Measurements from ENCODE around the gene XYLT1.

Gene XYLT1

GRCh38 chr16:17237350-17237944 is 233.3 kb downstream of the XYLT1 start:
- DNase-seq (ENCODE audit: low read depth) = no peak
- TF ChIP-seq, protein P1, sequence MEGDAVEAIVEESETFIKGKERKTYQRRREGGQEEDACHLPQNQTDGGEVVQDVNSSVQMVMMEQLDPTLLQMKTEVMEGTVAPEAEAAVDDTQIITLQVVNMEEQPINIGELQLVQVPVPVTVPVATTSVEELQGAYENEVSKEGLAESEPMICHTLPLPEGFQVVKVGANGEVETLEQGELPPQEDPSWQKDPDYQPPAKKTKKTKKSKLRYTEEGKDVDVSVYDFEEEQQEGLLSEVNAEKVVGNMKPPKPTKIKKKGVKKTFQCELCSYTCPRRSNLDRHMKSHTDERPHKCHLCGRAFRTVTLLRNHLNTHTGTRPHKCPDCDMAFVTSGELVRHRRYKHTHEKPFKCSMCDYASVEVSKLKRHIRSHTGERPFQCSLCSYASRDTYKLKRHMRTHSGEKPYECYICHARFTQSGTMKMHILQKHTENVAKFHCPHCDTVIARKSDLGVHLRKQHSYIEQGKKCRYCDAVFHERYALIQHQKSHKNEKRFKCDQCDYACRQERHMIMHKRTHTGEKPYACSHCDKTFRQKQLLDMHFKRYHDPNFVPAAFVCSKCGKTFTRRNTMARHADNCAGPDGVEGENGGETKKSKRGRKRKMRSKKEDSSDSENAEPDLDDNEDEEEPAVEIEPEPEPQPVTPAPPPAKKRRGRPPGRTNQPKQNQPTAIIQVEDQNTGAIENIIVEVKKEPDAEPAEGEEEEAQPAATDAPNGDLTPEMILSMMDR (IDR thresholded peaks at IDR 0.05; ENCODE audit: insufficient read depth, low read depth, low read length, missing control alignments) = no peak
- H3K4me3 ChIP-seq (ENCODE audit: low read length) = no peak overlapping the region

DNA sequence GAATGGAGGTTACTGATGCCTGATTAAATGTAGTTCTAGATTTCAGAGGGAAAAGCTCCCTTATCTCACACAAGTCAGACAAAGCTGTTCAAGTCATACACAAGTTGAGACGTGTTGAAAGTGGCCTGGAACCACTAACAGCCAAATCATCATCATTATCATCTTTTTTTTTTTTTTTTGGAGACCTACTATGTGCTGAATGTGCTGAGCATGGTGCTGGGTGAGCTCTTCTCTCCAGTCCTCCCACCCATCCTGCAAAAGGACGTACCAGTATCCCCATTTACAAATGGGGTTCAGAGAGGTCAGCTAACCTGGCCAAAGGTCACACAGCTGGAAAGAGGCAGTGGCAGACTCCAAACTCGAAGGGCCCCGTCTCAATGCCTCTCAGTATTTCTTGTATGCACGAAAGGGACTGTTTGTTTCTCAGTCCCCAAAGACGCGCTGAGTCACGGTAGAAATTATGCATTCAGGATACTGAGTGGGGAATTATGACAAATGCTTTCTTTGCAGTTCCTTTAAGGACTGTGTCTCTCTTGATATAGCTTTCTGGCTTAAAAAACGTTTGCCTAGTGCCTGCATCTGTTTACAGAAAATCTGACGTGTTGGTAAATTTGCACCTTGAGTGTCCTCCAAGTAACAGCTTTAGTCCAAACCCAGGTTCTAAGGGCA is 235.5 kb downstream of the XYLT1 start:
- no peak overlapping the region for H3K4me3 ChIP-seq (ENCODE audit: low read length)
- no peak for DNase-seq (ENCODE audit: low read depth)
- TF ChIP-seq, protein P1 (IDR thresholded peaks at IDR 0.05; ENCODE audit: insufficient read depth, low read depth, low read length, missing control alignments) = no peak

DNA sequence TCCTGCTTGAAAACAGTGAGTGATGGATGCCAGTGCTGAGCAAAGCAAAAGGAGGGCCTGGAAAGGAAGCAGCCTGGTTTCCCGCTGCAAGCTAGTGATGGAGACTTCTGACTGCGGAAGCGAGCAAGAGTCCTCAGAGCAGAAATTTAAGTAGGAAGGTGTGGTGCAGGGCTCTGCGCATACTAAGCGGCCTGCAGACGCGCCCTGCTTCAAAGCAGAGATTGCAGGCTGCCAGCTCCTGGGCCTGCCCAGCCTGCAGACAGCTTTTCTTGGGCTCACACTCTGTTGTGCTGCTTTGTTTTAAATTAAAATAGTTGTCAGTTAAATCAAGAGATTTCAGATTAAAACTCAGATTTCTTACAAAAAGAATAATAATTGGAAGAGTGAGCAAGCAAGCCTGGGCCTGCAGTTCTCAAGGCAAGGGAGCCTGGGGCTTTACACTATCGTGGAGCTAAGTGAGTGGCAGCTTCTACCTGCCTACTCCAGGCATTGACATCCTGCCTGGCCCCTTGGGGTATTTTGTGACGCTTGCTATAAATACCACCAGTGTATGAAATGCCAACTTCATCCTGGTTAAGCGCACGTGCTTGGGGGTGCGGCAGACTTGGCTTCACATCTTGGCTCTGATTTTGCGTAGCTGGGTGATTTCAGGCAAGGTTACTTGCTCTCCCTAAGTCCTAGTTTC is 237.3 kb downstream of the XYLT1 start:
- TF ChIP-seq, protein P1 (IDR thresholded peaks at IDR 0.05; ENCODE audit: insufficient read depth, low read depth, low read length, missing control alignments) = no peak
- no peak overlapping the region for H3K4me3 ChIP-seq (ENCODE audit: low read length)
- DNase-seq (ENCODE audit: low read depth) = no peak

DNA sequence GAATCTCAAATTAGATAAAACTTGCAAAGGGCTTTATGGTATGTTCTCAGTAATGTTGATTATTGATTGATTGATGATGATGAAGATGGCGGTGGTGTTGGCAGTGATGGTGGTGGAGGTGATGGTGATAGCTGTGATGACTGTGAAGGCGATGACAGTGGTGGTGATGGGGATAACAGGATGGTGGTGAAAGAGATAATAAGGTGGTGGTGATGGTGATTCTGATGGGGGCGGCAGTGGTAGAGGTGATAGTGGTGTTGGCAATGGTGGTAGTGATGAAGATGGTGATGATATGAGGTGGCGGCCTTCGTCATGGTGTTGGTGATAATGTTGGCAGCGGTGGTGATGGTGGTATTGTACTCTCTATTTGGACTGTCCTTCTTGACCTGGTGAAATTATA is 238.3 kb downstream of the XYLT1 start:
- TF ChIP-seq, protein P1 (IDR thresholded peaks at IDR 0.05; ENCODE audit: insufficient read depth, low read depth, low read length, missing control alignments) = no peak
- DNase-seq (ENCODE audit: low read depth) = no peak
- no peak overlapping the region for H3K4me3 ChIP-seq (ENCODE audit: low read length)

GRCh38 chr16:17231972-17232371 is 238.8 kb downstream of the XYLT1 start:
- TF ChIP-seq, protein P1 (IDR thresholded peaks at IDR 0.05; ENCODE audit: insufficient read depth, low read depth, low read length, missing control alignments) = no peak
- H3K4me3 ChIP-seq (ENCODE audit: low read length) = no peak overlapping the region
- no peak for DNase-seq (ENCODE audit: low read depth)

- DNase-seq (ENCODE audit: low read depth) = no peak
- TF ChIP-seq, protein P1 (IDR thresholded peaks at IDR 0.05; ENCODE audit: insufficient read depth, low read depth, low read length, missing control alignments) = no peak
- H3K4me3 ChIP-seq (ENCODE audit: low read length) = no peak overlapping the region
These were observed 239.7 kb downstream of the XYLT1 start for GRCh38 chr16:17230932-17231581.
